GM12801 (cell line): ENCODE measurements around the gene COL8A1.

Experiments used
- TF ChIP-seq, protein P1 (sequence below): IDR thresholded peaks from one replicate; pipeline ENCODE4 v1.5.1; 2011; ENCODE audit warnings: control low read depth; ENCODE audit not compliant: insufficient read length; ENCODE audit errors: extremely low read depth

Gene COL8A1

DNA sequence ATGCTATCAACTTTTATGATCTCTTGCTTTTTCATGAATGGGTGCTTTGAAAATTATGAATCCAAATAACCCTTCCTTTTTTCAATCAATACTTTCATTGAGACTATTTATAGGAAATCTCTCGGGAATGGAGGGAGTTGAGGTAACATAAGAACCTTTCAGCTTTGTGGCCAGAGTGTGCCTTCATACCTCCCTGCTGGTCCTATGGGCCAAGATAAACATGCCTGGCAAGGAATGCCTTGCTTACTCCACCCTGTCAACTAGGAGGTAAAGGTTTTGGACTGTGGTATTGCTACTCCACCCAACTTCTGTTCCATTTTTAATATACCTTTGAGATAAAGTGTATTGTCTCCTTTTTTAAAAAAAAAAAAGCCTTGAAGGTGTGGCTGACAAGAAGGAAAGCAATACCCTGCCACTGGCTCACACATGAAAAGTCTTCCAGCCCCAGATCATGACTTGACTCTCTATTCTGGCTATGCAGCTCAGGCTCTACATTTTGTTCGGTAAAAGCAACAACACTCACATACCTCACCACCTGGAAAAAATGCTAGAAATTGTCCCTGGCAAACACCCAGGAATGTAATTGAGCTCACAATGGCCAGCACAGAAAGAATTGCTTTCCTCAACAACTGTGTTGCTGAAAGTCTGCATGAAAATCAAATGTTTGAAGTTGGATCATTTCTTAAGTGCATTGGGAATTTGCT is 35.8 kb downstream of the COL8A1 start:
- TF ChIP-seq, protein P1, sequence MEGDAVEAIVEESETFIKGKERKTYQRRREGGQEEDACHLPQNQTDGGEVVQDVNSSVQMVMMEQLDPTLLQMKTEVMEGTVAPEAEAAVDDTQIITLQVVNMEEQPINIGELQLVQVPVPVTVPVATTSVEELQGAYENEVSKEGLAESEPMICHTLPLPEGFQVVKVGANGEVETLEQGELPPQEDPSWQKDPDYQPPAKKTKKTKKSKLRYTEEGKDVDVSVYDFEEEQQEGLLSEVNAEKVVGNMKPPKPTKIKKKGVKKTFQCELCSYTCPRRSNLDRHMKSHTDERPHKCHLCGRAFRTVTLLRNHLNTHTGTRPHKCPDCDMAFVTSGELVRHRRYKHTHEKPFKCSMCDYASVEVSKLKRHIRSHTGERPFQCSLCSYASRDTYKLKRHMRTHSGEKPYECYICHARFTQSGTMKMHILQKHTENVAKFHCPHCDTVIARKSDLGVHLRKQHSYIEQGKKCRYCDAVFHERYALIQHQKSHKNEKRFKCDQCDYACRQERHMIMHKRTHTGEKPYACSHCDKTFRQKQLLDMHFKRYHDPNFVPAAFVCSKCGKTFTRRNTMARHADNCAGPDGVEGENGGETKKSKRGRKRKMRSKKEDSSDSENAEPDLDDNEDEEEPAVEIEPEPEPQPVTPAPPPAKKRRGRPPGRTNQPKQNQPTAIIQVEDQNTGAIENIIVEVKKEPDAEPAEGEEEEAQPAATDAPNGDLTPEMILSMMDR, result no peak

DNA sequence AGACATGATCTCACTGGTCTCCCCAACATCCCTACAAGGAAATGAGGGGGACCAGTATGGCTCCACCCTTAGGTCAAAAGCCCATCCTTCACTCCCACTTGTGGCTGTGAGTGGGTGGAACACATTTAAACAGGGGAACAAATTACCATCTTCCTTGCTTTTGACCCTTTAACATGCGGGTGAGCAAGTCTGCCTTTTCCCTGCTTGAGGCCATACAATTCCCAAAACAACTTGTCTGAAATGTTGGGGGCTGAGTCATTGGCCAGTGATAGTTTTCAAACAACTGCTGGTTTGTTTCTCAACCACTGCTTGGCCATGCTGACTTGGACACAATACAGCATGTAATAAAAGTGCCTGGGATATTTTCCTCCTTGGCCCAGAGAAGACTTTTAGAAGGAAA is 39.6 kb downstream of the COL8A1 start:
- TF ChIP-seq, protein P1, result no peak

GRCh38 chr3:99678896-99679295 is 40.5 kb downstream of the COL8A1 start:
- TF ChIP-seq, protein P1, result no peak

- TF ChIP-seq, protein P1, result no peak
These were observed 43.1 kb downstream of the COL8A1 start for GRCh38 chr3:99681512-99681911.

GRCh38 chr3:99681976-99682375 is 43.6 kb downstream of the COL8A1 start:
- TF ChIP-seq, protein P1, result no peak

- TF ChIP-seq, protein P1, result no peak
These were observed 45.1 kb downstream of the COL8A1 start for GRCh38 chr3:99683465-99683864.

- TF ChIP-seq, protein P1, result no peak
These were observed 45.5 kb downstream of the COL8A1 start for GRCh38 chr3:99683876-99684275.
